ENCODE data around the gene LATS2. TPM values are rescaled to one million over a fixed set of nuclear protein-coding genes. Genes with fewer than 3 reads are reported as not detected.

The LATS2 gene
- total and polyA plus RNA-seq, 2 of the 8 experiments (the other 6 are each of a cell fraction or from before 2014, with no cell fraction given), result 8.3 to 26.2 TPM

GRCh38 chr13:20955496-20955895 lies 105.9 kb downstream of the LATS2 start:
- Histone ChIP-seq H4K8ac (ENCODE audit: extremely low read depth, insufficient read depth, low read length) (no peak overlapping the region), H3K4me3 (ENCODE audit: extremely low read depth in 1 of 4, insufficient read depth in 2 of 4, low read depth in 3 of 4, low read length in 4 of 4) (no peak overlapping the region), H3K4me2 (ENCODE audit: insufficient read depth in 1 of 2, low read depth in 2 of 2, low read length in 2 of 2) (no peak overlapping the region), H2BK12ac (ENCODE audit: low read depth, low read length) (no peak overlapping the region), H4K5ac (ENCODE audit: insufficient read length, low read depth, low read length) (no peak overlapping the region), H2BK20ac (ENCODE audit: low read length) (no peak overlapping the region), H3K23me2 (ENCODE audit: low read depth, low read length) (no peaks in the 10 kb centered on the region), H2BK15ac (ENCODE audit: low read length) (no peak overlapping the region), H2AFZ (ENCODE audit: low read length) (no peak overlapping the region), H3K4ac (replicated peaks; ENCODE audit: insufficient read length, low read depth, low read length) (no peak overlapping the region), H3K9ac (replicated peaks in 1 of 4; ENCODE audit: extremely low read depth in 1 of 4, low read depth in 3 of 4, low read length in 3 of 4) (no peak overlapping the region), H2BK5ac (ENCODE audit: low read depth, low read length) (no peak overlapping the region), H3K56ac (replicated peaks; ENCODE audit: insufficient read length, low read depth, low read length) (no peak overlapping the region), H3K14ac (ENCODE audit: insufficient read length) (no peak overlapping the region), H3K9me3 (ENCODE audit: insufficient read depth in 2 of 2, low read depth in 1 of 2, low read length in 1 of 2) (no peaks in the 10 kb centered on the region), H3K36me3 (ENCODE audit: control insufficient read depth in 2 of 4, insufficient read depth in 4 of 4, low read length in 3 of 4) (no peaks in the 10 kb centered on the region), H3K23ac (ENCODE audit: insufficient read length) (no peak overlapping the region), H3K79me1 (ENCODE audit: low read depth, low read length) (no peaks in the 10 kb centered on the region), H2BK120ac (replicated peaks; ENCODE audit: low read depth, low read length) (no peak overlapping the region), H2AK5ac (ENCODE audit: low read depth, low read length) (no peak overlapping the region), H3K18ac (ENCODE audit: extremely low read depth, low read length) (no peak overlapping the region), H4K20me1 (replicated peaks in 1 of 2; ENCODE audit: control insufficient read depth in 1 of 2, insufficient read depth in 2 of 2, low read length in 2 of 2) (no peaks in the 10 kb centered on the region), H3K4me1 (replicated peaks in 1 of 4; ENCODE audit: control insufficient read depth in 3 of 4, insufficient read depth in 4 of 4, low read length in 3 of 4) (no peaks in the 10 kb centered on the region; a peak in 1 of 7 replicates), H3K79me2 (ENCODE audit: control insufficient read depth in 1 of 2, insufficient read depth in 2 of 2, low read length in 2 of 2) (no peaks in the 10 kb centered on the region), H4K91ac (replicated peaks; ENCODE audit: insufficient read length, low read length) (no peak overlapping the region), H3K27ac (ENCODE audit: low read depth, low read length) (no peak overlapping the region), H3K27me3 (replicated peaks in 1 of 4; ENCODE audit: control insufficient read depth in 3 of 4, extremely low read depth in 1 of 4, insufficient read depth in 3 of 4, low read length in 3 of 4) (no peaks in the 10 kb centered on the region)
- CTCF ChIA-PET (ENCODE audit: partially characterized antibody), result interaction anchor here (0.6 kb wide), 2 partner anchors 182 to 541 kb away, joined by 3 read pairs; no protein-coding TSS in a partner anchor
- DNase-seq (ENCODE audit: low read depth in 1 of 2, low spot score in 2 of 2), result no peak
- no peak for FAIRE-seq
- WGBS, 2 experiments (ENCODE audit: extremely low coverage in 1 of 2, insufficient coverage in 1 of 2, insufficient read length in 1 of 2, insufficient replicate concordance in 2 of 2, low coverage in 1 of 2, low lambda C conversion rate in 2 of 2, missing lambda C conversion rate in 1 of 2), result 95% methylated on average over 6 of the region's 6 CpGs; no CpG with 5 or more reads in 1 of the 2 experiments
- POLR2A ChIA-PET (ENCODE audit: partially characterized antibody), result no interaction called here
- TF ChIP-seq JUN (IDR thresholded peaks at IDR 0.05; ENCODE audit: low read depth, low read length), result no peak
- TF ChIP-seq EP300 (IDR thresholded peaks at IDR 0.05; ENCODE audit: borderline replicate concordance in 1 of 2, low read depth in 2 of 2, low read length in 2 of 2), result no peak
- no peak for TF ChIP-seq BCL11A (IDR thresholded peaks at IDR 0.05; ENCODE audit: low read depth in 2 of 2, low read length in 2 of 2)
- TF ChIP-seq EGR1 (IDR thresholded peaks at IDR 0.05; ENCODE audit: borderline replicate concordance, low read depth, low read length), result no peak
- TF ChIP-seq NANOG (IDR thresholded peaks at IDR 0.05; ENCODE audit: insufficient read depth, low read depth, low read length, poor library complexity, severe bottlenecking), result no peak
- no peak for TF ChIP-seq SAP30 (IDR thresholded peaks at IDR 0.05; ENCODE audit: insufficient read depth, insufficient replicate concordance, low read length)
- no peak for TF ChIP-seq ATF3 (IDR thresholded peaks at IDR 0.05; ENCODE audit: insufficient read depth, low read depth, low read length)
- no peak for TF ChIP-seq FOSL1 (IDR thresholded peaks at IDR 0.05; ENCODE audit: insufficient read depth, low read depth, low read length)
- no peak for TF ChIP-seq TAF1 (IDR thresholded peaks at IDR 0.05; ENCODE audit: low read depth, low read length)
